Dendritic cell treated with granulocyte-macrophage colony-stimulating factor and Interleukin-4, amounts not matched to agents 40 ng/mL and 50 ng/mL, for 4 days (primary cell): ENCODE results near the gene FGGY.
"Not testable (repeated sequence)": the region's sequence is repeated elsewhere in the genome, so short reads cannot be mapped to it uniquely, and the experiment has no call there.

ENCODE experiments used
- H3K27ac Mint-ChIP-seq: one replicate; pipeline ENCODE4 v1.8.0; 2022; ENCODE audit warnings: mild to moderate bottlenecking, mixed read lengths
- H3K27me3 Mint-ChIP-seq: one replicate; pipeline ENCODE4 v1.8.0; 2022; ENCODE audit warnings: mild to moderate bottlenecking, mixed read lengths
- H3K36me3 Mint-ChIP-seq: one replicate; pipeline ENCODE4 v1.8.0; 2022; ENCODE audit warnings: low read depth, mixed read lengths
- H3K4me1 Mint-ChIP-seq: one replicate; pipeline ENCODE4 v1.8.0; 2022; ENCODE audit warnings: low read depth, mixed read lengths
- H3K4me3 Mint-ChIP-seq: one replicate; pipeline ENCODE4 v1.8.0; 2022; ENCODE audit warnings: mild to moderate bottlenecking, moderate library complexity, mixed read lengths
- H3K9me3 Mint-ChIP-seq: one replicate; pipeline ENCODE4 v1.8.0; 2022; ENCODE audit warnings: mixed read lengths
- intact Hi-C: fragments of 100-400 bp; cut with micrococcal nuclease; formaldehyde crosslinking; loops from one replicate; pipeline ENCODE4 v1.15.0; 2022

FGGY gene

DNA sequence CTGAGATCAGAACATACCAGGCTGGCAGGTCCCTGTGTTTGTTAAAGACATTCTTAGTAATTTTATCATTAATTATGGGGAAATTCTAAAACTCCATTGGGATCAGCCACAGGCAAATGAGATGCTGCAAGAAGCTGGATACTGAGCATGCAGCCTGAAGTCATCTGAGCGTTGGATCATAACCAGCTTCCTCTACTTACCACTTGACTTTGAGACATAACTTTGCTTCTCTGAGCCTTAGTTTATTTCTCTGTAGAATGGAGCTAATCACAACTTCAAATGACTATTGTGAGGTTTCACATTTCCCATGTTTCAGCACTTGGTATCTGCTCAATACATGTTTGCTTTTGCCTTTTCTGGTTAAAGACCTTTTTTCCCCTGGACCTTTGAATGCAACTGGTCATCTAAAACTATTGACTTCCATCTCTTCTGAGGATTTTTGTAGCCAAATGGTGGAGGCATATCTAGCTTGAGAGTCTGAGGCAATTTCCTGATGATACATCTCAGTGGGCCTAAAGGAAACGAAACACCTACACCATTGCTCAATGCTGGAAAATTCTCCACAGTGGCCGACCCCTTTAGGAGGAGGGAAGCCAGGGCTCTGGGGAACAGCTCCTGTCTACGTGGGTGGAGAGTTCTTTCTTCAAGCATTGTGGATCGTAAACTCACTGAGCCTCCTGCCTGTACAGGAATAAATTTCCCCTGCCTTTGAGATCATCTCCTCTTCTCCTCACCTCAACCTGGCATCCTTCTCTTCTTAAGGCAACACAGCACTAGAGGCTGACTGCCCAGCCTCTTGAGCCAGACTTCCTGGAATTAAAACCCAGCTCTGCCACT is 408.8 kb downstream of the FGGY start:
- peaks cover 18% of the 10 kb centered on the region for H3K4me1 Mint-ChIP-seq
- intact Hi-C loops = loop anchor here (10.0 kb wide), 2 partner anchors 211 to 561 kb away; no protein-coding TSS in a partner anchor
- H3K4me3 Mint-ChIP-seq = no peak overlapping the region
- no peaks in the 10 kb centered on the region for H3K27me3 Mint-ChIP-seq
- H3K9me3 Mint-ChIP-seq = no peaks in the 10 kb centered on the region
- H3K27ac Mint-ChIP-seq = peak overlapping the region; percentile 71
- H3K36me3 Mint-ChIP-seq = peaks cover 4% of the 10 kb centered on the region

DNA sequence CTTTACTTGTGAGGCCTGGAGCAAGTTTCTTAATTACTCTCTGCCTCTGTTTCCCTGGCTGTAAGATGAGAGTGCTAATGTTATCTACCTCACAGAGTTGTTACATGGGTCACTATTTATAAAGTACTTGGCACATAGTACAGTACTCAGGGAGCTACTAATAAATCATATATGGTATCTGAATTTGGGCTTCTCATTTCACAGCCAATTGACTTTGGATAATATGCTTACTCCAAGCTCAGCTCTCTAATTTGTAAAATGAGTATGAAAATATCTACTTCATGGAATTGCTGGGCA is 409.4 kb downstream of the FGGY start:
- no peak overlapping the region for H3K4me3 Mint-ChIP-seq
- peaks cover 18% of the 10 kb centered on the region for H3K4me1 Mint-ChIP-seq
- H3K36me3 Mint-ChIP-seq = peaks cover 4% of the 10 kb centered on the region
- intact Hi-C loops = loop anchor here (10.0 kb wide), 2 partner anchors 211 to 561 kb away; no protein-coding TSS in a partner anchor
- no peaks in the 10 kb centered on the region for H3K9me3 Mint-ChIP-seq
- peak overlapping the region; percentile 71 for H3K27ac Mint-ChIP-seq
- H3K27me3 Mint-ChIP-seq = no peaks in the 10 kb centered on the region

DNA sequence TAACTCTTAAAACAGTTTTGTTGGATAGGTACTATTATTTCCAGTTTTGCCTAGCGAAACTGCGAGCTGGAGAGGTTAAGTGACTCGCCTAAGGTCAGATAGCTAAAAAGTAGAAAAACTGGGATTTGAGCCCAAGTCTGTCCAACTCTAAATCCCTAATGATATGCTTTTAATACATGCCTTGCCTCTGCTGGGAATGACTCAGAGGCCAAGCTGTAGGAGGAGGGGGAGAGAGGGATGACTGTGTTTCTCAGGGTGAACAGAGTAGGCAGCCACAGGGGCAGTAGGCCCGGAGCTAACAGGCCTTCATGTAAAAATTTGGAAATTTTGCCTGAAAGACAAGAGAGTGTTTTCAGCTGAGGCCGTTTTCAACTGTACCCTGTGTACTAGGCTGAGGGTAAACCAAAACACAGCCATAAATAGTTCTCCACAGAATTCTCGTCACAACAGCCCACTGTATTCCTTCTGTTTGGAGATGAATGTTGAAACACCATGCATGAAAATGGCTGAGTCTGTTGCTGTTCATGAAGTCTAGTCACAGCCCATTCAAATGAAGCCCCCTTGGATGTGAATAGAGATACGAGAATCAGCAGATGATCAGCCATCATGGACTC is 410.4 kb downstream of the FGGY start:
- intact Hi-C loops = loop anchor here (10.0 kb wide), 2 partner anchors 212 to 562 kb away; no protein-coding TSS in a partner anchor
- H3K4me1 Mint-ChIP-seq = peaks cover 18% of the 10 kb centered on the region
- H3K4me3 Mint-ChIP-seq = no peak overlapping the region

DNA sequence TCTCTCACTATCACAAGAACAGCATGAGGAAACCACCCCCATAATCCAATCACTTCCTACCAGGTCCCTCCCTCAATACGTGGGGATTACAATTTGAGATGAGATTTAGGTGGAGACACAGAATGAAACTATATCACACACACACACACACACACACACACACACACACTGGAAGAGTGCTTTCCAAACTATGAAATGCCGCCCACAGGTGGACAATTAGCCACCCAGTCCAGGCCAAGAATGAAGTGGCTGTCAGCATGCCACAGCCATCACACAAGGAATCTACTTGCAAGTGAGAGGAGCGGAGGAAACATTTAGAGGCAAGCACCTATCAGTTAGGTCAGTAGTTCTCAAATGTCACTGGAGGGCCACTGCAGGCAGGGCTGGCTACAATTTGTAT is 412.4 kb downstream of the FGGY start:
- intact Hi-C loops = loop anchor here (10.0 kb wide), 2 partner anchors 215 to 565 kb away; no protein-coding TSS in a partner anchor
- no peak overlapping the region for H3K27ac Mint-ChIP-seq
- H3K4me3 Mint-ChIP-seq = no peak overlapping the region
- H3K27me3 Mint-ChIP-seq = no peaks in the 10 kb centered on the region
- H3K36me3 Mint-ChIP-seq = peaks cover 4% of the 10 kb centered on the region
- peaks cover 18% of the 10 kb centered on the region for H3K4me1 Mint-ChIP-seq
- no peaks in the 10 kb centered on the region for H3K9me3 Mint-ChIP-seq

More for the DNA sequence above, 410.4 kb downstream of the FGGY start:
- Mint-ChIP-seq H3K9me3 (no peaks in the 10 kb centered on the region), H3K27ac (no peak overlapping the region), H3K36me3 (peaks cover 4% of the 10 kb centered on the region), H3K27me3 (no peaks in the 10 kb centered on the region)

DNA sequence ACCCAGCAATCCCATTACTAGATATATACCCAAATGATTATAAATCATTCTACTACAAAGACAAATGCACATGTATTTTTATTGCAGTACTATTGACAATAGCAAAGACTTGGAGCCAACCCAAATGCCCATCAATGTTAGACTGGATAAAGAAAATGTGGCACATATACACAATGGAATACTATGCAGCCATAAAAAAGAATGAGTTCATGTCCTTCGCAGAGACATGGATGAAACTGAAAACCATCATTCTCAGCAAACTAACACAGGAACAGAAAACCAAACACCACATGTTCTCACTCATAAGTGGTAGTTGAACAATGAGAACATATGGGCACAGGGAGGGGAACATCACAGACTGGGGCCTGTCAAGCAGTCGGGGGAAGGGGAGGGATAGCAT is 414.0 kb downstream of the FGGY start:
- H3K4me1 Mint-ChIP-seq = peaks cover 12% of the 10 kb centered on the region
- intact Hi-C loops, H3K9me3 Mint-ChIP-seq, H3K36me3 Mint-ChIP-seq, H3K27ac Mint-ChIP-seq, H3K4me3 Mint-ChIP-seq, H3K27me3 Mint-ChIP-seq: not testable (repeated sequence)

DNA sequence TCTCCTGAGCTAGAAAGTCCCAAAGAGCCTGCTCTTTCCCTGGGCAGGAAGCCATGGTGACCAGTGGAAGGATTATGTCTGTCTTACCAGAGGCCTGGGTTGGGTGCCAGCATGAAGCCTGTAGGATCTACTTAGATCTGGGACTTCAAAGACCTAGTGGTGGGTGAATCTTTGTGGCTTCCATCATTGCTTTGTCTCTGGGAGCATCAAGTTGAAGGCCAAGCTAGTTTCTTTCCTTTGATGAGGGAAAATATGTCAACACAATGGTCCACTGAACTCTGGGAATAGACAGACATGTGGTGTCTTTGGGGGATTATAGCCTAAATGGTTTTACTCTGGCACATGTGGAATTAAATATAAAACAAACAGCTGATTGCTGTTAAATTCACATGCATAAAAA is 417.3 kb downstream of the FGGY start:
- no peak overlapping the region for H3K27ac Mint-ChIP-seq
- H3K9me3 Mint-ChIP-seq = no peaks in the 10 kb centered on the region
- H3K36me3 Mint-ChIP-seq = peaks cover 1% of the 10 kb centered on the region
- no peaks in the 10 kb centered on the region for H3K4me1 Mint-ChIP-seq
- no peaks in the 10 kb centered on the region for H3K27me3 Mint-ChIP-seq
- H3K4me3 Mint-ChIP-seq = no peak overlapping the region
- intact Hi-C loops = no loop called here

DNA sequence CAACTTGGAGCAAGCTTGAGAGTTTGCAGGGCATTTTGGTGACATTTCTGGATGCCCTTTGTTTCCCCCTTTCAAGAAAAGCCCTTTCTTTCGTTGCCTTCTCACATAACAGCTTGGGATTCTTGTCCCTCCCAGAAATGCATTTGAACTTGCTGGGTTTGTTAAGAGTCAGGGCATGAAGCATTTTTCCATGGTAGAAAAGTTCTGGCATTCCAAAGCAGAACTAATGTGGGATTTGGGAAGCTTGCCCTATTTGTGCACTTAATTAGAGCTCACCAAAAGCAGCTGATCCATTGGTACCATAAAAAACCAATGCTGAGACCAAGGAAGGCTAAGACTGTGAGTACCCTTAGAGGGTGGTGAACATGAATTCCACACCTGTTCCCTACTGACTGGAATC is 418.1 kb downstream of the FGGY start:
- intact Hi-C loops = no loop called here
- Mint-ChIP-seq H3K4me3 (no peak overlapping the region), H3K36me3 (no peaks in the 10 kb centered on the region), H3K27me3 (no peaks in the 10 kb centered on the region), H3K9me3 (no peaks in the 10 kb centered on the region), H3K27ac (no peak overlapping the region), H3K4me1 (no peaks in the 10 kb centered on the region)

DNA sequence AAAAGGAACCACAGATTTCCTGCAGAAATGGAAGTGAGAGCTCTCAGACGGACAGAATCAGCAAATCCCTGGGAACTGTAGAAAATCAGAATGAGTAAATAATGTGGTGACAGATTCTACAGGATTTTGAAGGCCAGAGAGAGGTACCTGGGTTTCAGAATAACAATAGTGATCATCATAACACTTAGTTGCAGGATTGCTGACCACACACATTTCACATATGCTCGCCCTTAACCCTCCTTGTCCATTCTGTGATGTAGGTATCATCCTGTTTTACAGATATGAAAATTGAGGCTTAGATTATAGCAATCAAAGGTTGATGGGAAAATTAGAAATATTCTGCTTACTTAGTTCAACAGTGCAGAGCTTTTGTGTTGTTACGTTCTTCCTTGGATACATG is 419.9 kb downstream of the FGGY start:
- Mint-ChIP-seq H3K4me1 (no peaks in the 10 kb centered on the region), H3K4me3 (no peak overlapping the region), H3K27ac (no peak overlapping the region), H3K9me3 (no peaks in the 10 kb centered on the region), H3K36me3 (no peaks in the 10 kb centered on the region), H3K27me3 (no peaks in the 10 kb centered on the region)
- intact Hi-C loops = no loop called here

DNA sequence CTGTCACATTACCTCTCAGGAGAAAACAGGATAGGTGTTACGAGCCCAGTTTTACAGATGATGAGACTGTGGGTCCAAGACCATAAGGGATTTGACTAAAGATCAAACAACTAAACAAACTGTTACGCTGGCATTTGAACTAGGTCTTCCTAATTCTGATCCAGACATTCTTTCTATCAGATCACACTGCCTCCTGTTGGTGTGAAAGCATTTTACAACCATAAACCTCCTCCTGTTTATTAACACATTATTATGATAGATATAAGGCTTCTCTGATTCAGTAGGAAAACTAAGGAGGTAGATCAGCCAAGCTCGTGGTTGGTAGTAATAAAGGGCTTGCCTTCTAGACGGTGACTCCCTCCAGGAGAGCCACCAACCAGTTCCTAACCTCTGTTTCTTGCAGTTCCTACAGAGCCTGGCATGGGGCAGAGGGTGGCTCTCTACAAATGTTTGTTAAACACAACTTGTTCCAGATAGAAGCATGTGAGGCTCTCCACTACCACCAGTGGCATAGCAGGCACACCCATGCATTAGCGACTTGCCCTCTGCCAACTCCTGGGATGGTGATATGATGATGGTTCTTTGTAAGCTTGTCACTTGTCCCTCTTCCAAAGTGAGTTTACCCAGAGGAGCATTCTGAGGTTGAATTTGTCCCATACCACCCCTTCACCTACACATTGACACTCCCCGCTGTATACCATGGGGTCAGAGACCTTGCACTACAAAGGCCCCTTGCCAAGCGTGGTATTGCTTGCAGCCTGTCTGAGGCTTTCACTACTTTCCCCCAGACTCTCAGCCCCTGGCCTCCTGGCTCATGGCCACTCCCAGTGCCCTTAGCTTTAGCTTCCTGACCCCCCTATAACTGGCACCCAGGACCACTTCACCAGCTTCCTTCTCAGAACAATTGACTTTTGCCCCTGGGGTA is 421.4 kb downstream of the FGGY start:
- intact Hi-C loops = no loop called here
- Mint-ChIP-seq H3K27ac (no peak overlapping the region), H3K4me1 (no peaks in the 10 kb centered on the region), H3K4me3 (no peak overlapping the region), H3K36me3 (no peaks in the 10 kb centered on the region), H3K9me3 (peaks cover 6% of the 10 kb centered on the region), H3K27me3 (no peaks in the 10 kb centered on the region)

DNA sequence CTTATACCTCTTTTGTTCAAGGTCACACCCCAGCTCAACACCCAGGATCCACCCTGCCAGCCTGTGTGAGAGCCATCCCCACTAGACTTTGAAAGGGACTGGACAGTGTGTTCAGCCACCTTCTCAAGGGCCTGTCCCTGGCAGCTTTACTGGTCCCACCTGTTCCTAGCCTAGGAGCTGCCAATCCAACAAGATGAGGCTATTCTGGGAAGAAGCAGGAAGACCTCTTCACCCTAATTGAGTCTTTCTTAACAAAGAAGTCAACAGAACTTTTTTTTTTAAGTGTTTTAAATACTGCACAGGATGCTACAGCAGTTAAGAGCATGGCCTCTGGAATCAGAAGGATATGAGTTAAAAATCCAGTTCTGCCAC is 422.1 kb downstream of the FGGY start:
- intact Hi-C loops = no loop called here
- Mint-ChIP-seq H3K36me3 (no peaks in the 10 kb centered on the region), H3K4me3 (no peak overlapping the region), H3K9me3 (peaks cover 9% of the 10 kb centered on the region), H3K27ac (no peak overlapping the region), H3K27me3 (no peaks in the 10 kb centered on the region), H3K4me1 (no peaks in the 10 kb centered on the region)

DNA sequence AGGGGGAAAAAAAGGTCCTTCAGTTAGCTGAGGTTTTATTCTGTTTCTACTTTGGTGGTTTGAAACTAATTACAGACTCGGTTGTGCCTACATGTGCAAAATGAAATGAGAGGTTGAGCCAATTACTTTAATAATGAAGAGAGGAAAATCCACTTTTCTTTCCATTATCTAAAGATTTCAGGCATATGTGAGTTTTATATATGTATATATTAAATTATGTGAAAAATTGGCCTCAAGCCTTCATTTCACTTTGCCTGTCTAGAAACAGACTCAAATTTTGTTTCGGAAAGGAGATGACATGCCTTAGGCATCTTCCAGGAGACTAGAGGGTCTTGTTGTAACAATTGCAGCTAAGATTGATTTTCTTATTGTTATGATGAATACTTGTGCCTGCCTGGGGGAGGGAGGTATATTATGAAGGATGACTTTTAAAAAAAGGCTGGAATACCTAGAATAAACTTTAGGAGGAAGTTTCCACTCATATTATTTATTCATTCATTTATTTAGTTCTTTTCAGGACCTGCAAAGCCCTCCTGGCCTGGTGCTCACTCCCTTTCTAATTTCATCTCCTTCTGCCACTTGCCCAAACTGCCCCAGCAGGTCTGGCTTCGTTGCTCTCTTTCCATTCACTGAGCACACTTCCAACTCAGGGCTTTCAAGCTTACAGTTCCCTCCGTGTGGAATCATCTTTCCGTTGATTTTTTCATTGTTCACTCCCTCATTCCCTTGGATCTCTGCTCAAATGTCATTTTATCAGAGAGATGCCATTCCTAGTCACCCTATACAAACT is 423.6 kb downstream of the FGGY start:
- Mint-ChIP-seq H3K27me3 (no peaks in the 10 kb centered on the region), H3K36me3 (no peaks in the 10 kb centered on the region), H3K9me3 (peaks cover 9% of the 10 kb centered on the region)

DNA sequence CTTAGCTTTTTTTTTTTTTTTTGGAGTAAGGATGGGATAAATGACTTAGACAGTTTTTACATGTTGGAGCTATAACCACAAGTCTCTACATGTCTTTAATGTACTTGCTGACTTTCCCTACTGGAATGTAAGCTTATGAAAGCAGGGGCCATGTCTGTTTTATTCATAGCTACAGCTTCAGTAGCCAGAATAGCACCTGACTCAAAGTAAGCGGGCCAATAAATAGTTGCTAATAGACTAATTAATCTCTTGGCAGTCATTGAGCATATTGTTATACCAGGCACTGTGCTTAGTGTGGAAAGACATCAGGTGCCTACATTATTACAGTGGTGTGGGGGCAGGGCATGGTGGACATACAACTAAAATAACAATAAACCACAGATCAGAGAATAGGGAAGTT is 433.4 kb downstream of the FGGY start:
- Mint-ChIP-seq H3K4me3 (no peak overlapping the region), H3K9me3 (peaks cover 2% of the 10 kb centered on the region), H3K36me3 (no peaks in the 10 kb centered on the region), H3K27me3 (no peaks in the 10 kb centered on the region), H3K27ac (no peak overlapping the region), H3K4me1 (peaks cover 30% of the 10 kb centered on the region)
- intact Hi-C loops = no loop called here

More for the DNA sequence above, 423.6 kb downstream of the FGGY start:
- H3K4me3 Mint-ChIP-seq = no peak overlapping the region
- H3K27ac Mint-ChIP-seq = no peak overlapping the region
- intact Hi-C loops = no loop called here
- H3K4me1 Mint-ChIP-seq = no peaks in the 10 kb centered on the region

DNA sequence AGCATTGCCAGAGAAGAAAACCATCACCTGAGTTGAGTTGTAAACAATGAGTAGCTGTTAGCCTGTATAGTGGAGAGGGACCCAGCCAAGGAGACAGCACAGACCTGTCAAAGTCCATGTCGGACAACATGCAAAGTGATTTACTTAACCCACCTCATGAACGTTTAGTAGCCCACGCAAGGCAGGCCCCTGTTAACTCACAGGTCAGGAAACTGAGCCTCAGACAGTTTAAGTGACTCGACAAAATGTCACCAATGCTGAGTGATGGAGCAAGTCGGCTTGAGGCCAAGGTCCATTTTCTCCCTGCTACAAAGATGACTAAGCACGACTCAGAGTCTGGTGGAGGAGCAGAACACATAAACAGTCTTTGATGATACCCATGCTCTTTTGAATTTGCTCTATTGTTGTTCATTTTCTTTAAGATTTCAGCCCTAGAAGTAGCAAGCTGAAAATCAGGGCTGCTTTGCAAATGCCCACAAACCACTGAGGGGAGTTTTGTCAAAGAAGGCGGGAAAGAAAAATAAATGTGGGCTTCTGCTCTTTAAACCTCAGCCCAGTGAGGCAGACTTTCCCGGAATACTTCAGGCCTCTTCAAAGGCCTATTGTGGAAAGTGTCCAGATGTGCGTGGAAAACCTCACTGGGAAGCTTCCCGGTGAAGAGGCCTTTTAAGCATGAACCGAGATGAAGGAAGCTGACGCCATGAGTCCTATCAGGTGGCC is 434.0 kb downstream of the FGGY start:
- Mint-ChIP-seq H3K4me3 (no peak overlapping the region), H3K27ac (no peak overlapping the region), H3K36me3 (peaks cover 3% of the 10 kb centered on the region), H3K27me3 (no peaks in the 10 kb centered on the region), H3K9me3 (peaks cover 8% of the 10 kb centered on the region), H3K4me1 (peaks cover 30% of the 10 kb centered on the region)
- intact Hi-C loops = no loop called here
